ENCODE results near the gene ANKRD44.

DNA sequence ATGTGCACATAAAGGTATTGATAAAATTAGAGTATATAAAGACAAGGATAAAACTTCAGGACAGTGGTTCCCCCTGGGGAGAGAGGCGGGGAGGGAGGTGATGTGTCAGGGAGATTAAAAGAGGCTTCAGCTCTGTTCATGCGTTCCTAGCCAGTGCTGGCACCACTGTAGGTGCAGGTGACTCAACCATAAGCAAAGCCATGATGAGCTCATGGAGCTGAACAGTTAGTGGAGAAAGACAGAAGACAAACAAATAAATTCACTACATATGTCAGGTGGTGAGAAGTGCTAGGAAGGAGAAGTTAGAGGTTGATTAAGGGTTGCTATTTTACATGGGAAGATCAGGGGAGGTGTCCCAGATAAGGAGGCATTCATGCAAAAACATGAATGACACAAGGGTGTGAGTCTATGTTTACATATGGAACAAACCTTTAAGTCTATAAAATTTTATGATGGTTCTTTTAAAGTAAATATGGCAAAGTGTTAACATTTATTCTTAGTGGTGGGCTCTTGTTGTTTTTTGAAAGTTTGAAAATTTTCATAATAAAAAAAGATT lies 136.0 kb downstream of the ANKRD44 start:
- TF ChIP-seq, protein P1, sequence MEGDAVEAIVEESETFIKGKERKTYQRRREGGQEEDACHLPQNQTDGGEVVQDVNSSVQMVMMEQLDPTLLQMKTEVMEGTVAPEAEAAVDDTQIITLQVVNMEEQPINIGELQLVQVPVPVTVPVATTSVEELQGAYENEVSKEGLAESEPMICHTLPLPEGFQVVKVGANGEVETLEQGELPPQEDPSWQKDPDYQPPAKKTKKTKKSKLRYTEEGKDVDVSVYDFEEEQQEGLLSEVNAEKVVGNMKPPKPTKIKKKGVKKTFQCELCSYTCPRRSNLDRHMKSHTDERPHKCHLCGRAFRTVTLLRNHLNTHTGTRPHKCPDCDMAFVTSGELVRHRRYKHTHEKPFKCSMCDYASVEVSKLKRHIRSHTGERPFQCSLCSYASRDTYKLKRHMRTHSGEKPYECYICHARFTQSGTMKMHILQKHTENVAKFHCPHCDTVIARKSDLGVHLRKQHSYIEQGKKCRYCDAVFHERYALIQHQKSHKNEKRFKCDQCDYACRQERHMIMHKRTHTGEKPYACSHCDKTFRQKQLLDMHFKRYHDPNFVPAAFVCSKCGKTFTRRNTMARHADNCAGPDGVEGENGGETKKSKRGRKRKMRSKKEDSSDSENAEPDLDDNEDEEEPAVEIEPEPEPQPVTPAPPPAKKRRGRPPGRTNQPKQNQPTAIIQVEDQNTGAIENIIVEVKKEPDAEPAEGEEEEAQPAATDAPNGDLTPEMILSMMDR (IDR thresholded peaks at IDR 0.05), result no peak
- TF ChIP-seq POLR2A (IDR thresholded peaks at IDR 0.05), result no peak
